HG03159 (cell line): ENCODE measurements around the gene HOXC11.

Experiments used
- ATAC-seq: cut with Tn5 transposase; IDR thresholded peaks from one replicate; pipeline ENCODE4 v1.9.1; 2021; ENCODE audit warnings: mild to moderate bottlenecking, moderate library complexity; ENCODE audit not compliant: unreplicated experiment

The HOXC11 gene

GRCh38 chr12:53995378-53996239, 22.7 kb downstream of the HOXC11 start:
- ATAC-seq: no peak

GRCh38 chr12:53996240-53997203, 23.6 kb downstream of the HOXC11 start:
- ATAC-seq: no peak

DNA sequence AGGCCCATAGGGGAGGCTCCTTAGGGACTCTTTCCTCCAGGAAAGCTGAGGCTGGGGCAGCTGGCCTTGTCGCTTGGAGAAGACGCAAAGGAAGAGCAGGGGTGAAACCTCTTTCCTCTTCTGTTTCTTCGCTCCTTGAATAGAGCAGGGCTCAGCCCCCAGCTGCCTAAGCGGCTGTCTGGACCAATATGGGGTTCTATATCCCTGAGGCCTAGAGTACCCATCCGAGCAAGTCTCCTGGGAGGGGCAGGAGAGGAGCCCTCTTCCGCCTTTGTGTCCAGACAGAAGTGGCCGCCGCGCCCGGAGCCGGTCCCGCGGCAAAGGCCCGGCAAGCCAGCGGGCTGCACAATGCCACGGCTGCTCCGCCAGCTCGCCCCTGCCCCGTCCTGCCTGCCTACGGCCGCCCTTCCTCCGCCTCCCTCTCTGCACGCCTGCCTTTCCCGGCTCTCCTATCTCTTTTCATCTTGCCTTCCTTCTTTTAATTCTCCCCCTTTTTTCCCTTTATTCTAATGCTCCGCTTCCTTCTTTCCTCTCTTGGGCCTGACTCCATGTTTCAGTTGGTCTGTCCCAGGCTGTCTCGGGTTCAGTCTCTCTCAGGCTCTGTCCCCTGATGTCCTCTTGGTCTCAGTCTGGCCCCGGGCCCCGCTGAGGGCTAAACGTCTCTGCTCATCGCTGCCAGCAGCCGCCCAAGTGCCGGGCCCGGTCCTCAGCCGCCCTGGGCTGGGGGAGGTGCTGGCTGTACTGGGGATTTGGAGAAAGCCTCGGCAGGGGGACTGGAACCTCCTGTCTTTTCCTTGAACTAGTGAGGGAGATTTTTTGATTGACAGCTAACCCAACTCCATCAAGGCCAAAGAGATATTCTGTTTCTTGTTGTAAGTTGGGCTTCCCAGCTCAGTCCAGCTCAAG, 24.5 kb downstream of the HOXC11 start:
- ATAC-seq: no peak

DNA sequence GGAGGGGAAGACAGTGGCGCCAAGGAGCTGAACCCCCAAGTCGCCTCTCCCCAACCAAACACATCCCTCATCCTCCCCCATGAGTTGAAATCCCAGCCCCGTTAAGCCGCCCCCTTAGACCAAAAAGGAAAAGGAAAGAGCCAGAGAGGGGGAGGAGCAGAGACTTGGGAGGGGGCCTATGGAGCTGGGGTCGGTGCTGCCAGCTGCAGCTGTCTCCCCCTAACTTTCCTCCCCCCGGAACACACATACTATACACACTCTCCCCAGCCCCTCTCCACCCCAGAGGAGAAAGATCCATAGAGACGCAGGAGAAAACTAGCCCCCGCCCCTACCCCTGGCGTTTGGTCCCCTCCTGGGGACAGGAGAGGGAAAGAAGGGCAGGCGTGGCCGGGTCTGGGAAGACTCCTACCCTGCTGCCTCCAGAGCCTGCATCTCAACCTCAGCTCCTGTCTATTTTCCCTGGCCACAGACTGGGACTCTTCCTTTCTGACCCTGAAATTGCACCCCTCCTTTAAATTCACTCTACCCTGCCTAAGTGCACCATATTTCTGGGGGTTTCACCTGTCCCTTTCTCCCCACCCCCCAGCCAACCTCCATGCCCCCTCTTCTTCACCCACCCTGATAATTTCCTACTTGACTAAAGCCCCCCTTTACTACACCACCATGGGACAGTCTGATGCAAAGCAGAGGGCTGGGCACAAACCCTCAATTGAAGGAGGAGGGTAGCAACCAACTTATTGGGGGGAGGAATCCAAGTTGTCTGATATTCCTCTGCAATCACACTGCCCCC, 25.4 kb downstream of the HOXC11 start:
- ATAC-seq: no peak

DNA sequence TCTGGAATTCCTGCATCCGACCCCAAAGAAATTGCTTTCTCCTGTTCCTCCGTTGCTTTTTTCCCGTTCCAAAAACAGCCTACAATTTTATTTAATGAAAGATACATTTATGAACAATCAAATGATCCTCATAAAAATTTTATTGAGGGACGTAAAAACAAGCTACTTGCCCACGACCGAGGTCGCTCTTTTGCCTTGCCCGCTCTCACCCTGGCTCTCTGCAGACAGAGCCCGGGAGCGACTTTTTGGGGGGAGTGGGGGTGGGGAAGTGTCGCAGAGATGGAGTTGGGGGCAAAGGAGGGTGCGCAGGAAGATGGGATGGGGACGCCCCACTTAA, 25.9 kb downstream of the HOXC11 start:
- ATAC-seq: no peak

GRCh38 chr12:53999559-54000115, 26.7 kb downstream of the HOXC11 start:
- no peak for ATAC-seq

DNA sequence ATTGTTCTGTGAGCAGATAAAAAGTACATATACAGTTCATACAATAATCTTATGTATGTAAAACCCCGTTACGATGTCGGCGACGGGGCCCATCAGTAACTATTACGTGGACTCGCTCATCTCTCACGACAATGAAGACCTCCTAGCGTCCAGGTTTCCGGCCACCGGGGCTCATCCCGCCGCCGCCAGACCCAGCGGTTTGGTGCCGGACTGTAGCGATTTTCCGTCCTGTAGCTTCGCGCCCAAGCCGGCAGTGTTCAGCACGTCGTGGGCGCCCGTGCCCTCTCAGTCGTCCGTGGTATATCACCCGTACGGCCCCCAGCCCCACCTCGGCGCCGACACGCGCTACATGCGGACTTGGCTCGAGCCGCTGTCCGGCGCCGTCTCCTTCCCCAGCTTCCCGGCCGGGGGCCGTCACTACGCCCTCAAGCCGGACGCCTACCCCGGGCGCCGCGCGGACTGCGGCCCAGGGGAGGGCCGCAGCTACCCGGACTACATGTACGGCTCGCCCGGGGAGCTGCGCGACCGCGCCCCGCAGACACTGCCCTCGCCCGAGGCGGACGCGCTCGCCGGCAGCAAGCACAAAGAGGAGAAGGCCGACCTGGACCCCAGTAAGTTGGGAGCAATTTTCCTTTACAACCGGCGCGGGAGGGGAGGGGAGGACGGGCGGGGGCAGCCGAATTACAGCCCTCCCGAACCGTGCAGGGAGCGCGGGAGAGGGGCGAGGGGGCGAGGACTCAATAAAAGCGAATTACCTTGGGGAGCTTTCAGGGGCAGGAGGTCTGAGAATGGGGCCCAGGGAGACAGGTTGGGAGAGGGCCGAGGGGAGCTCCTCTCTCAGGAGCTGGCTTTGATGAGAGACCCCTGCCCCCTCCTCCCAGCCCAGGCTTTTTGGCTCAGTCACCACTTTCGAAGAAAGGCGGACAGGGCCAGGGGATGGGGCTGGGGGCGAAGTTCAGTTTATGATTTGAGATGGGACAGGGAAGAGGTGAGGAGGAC, 27.5 kb downstream of the HOXC11 start, which contains the start of gene HOXC9:
TSS of gene HOXC9 (plus strand) at position 46 of the 999 bp plus-strand sequence. CDS start at position 74, 28 bp downstream.
- ATAC-seq: no peak

DNA sequence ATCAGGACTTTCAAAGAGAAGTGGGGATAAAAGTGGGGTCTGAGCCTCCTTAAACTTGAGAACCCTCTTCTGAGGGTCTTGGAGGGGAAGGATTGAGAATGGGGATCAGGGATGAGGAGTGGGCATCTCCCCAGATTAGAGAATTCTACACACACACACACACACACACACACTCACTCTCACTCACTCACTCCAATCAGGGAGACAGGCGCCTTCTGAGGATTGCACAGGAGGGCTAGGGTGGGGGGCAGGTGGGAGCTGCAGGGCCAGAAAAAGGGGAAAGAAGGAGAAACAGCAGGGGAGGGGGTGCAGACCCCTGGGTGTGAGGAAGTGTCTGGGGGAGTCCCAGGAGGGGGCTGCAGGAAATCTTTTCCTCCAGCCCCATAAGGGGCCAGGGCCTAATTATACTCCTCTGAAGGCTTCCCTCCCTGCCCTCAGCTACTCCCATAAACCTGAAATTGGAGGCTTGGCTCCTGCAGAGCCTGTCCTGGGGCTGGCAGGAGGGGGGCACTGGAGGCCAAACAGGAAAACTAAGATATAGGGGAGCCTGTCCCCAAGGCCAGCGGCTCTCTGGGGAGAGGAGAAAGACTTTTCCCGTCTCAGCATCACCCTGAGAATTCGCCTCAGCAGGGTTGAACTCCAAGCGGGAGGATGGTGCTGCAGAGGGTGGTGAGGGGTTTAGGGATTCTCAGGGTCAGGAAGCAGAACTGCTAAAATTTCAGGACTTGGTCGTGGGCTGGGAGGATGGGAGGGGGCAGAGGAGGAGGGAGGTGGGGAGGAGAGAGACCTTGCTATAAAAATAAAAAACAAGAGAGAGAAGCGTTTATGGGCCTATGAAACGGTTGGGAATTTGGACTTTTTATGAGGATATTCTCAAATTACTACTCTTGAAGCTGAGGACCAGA, 28.6 kb downstream of the HOXC11 start:
- no peak for ATAC-seq

DNA sequence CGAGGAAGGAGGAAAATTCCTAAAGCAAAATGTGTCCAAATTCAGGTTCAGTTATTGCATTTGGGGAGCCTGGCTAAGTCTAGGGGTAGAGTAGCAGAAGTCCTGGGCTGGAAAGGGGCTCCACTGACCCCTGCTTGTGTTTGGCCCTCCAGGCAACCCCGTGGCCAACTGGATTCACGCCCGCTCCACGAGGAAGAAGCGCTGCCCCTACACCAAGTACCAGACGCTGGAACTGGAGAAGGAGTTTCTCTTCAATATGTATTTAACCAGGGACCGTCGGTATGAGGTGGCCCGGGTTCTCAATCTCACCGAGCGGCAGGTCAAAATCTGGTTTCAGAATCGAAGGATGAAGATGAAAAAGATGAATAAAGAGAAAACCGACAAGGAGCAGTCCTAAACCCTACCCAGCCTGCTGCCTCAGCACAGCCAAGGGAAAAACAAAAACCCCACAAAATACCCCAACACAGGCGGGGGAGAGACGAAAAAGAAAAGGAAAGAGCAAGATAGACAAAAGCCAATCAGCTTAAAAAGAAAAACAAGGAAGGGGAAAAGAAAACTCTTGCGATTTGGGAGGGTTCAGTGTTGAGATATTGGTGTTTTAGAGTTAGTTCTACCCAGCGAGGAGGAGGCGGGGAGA, 29.5 kb downstream of the HOXC11 start:
- no peak for ATAC-seq

GRCh38 chr12:54002915-54003389, 30.0 kb downstream of the HOXC11 start:
- no peak for ATAC-seq

- no peak for ATAC-seq
These were observed 30.7 kb downstream of the HOXC11 start for GRCh38 chr12:54003625-54004024.

- ATAC-seq: no peak
These were observed 31.3 kb downstream of the HOXC11 start for GRCh38 chr12:54004063-54004840.

DNA sequence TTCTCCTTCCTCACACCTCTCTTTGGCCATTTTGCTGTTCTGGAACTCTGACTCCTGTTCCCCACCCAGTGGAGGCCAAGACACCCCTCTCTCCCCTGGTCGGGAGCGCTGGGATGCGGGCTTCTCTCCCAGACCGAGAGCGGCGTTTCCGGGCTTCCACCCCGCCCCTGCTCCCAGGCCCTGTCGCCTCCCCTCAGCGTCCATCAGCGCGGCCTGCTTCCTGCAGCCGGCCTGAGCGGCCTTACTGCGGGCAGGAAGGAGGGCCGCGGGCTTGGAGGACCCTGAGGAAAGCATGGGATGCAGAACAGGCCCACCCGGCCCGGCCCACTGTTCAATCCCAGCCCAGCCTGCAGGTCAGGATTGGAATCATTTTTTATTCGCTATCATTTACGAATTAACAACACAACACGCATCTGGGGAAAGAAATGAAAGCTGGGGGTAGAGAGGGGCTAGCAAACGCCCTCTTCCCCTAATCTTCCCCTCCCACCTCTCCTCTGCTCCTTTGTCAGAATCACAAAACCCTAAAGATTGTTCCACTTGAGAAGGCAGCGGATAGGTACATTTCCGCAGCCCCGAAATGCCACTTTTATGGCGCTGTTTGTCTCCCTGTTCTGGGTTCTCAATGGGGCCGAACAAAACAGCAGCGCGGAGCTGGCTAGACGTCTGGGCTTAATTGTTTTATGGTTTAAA, 32.1 kb downstream of the HOXC11 start:
- ATAC-seq: no peak

DNA sequence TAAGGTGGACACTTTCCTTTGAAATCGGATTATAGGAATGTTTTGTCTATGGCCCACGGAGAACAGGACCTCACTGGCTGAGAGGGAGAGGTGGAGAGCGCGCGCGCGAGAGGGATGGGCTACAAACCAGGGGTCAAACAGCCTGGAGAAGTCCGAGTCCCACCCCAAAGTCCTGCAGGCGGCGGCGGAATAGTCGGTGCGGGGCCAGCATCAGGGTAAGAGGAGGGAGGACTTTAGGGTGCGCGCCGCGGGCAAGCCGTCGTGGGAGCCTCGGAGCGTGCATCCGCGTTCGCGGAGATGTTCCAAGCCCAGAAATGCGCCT, 32.6 kb downstream of the HOXC11 start:
- no peak for ATAC-seq

DNA sequence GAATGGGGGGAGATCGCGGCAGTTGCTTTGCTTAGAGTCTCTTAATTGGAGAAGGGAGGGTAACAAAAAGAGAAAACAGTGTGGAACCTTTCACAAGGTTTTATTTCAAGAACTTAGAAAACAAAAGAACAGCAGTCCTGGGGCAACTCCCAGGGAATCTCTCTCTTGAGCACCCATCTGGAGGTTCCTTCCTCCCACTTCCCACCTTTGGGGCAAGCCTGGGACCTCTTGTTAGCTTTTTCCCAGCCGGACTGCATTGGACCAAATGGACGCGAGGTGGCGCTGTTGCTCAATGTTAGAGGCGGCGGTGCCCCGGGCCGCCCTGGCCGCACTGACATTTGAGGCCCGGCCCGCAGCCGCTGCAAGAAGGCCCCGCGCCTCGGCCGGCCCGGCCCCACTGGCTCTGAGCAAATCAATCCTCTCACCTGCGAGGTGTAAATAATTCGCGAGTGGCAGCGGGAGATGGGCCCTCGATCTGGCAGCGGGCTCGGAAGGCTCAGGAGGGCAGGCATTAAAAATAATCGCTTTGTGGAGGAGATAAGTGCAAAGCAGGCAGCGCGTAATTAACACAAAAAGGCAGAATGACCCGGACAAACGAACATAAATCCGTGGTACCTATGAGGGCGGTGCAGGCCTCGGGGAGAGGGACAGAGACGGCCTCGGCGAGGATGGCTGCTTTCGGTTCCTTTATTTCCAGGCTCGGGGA, 33.1 kb downstream of the HOXC11 start:
- ATAC-seq: peak; percentile 78
